Effector memory CD8-positive, alpha-beta T cell (primary cell): ENCODE data around the gene ZC3HAV1.

ENCODE experiments used
- ATAC-seq: fragments of 150-1000 bp; cut with Tn5 transposase; replicated peaks from 2 replicates; pipeline ENCODE4 v1.10.0; 2021; ENCODE audit warnings: mild to moderate bottlenecking, moderate library complexity
- DNase-seq, 3 experiments: peaks; one replicate each; pipeline ENCODE4 v3.0.0; 2021
- H3K27ac Mint-ChIP-seq, 2 donors: one replicate each; pipeline ENCODE4 v1.8.0; 2022; ENCODE audit warnings: mild to moderate bottlenecking in 2 of 2, mixed read lengths in 2 of 2, moderate library complexity in 2 of 2
- H3K27me3 Mint-ChIP-seq, 2 donors: one replicate each; pipeline ENCODE4 v1.8.0; 2022; ENCODE audit warnings: mixed read lengths in 2 of 2
- H3K36me3 Mint-ChIP-seq: one replicate; pipeline ENCODE4 v1.8.0; 2022; ENCODE audit warnings: mild to moderate bottlenecking, moderate library complexity, mixed read lengths; ENCODE audit not compliant: insufficient read depth
- H3K4me1 Mint-ChIP-seq, 2 donors: one replicate each; pipeline ENCODE4 v1.8.0; 2022; ENCODE audit warnings: low read depth in 2 of 2, mixed read lengths in 2 of 2
- H3K4me3 Mint-ChIP-seq, 2 donors: one replicate each; pipeline ENCODE4 v1.8.0; 2022; ENCODE audit warnings: mild to moderate bottlenecking in 2 of 2, mixed read lengths in 2 of 2, moderate library complexity in 2 of 2
- H3K9me3 Mint-ChIP-seq, 2 donors: one replicate each; pipeline ENCODE4 v1.8.0; 2022; ENCODE audit warnings: mixed read lengths in 2 of 2

Gene ZC3HAV1

GRCh38 chr7:139118805-139119485, 9.4 kb upstream of the ZC3HAV1 start:
- no peak for DNase-seq
- Mint-ChIP-seq H3K4me1 (peaks cover 10 to 16% of the 10 kb centered on the region in 2 donors), H3K4me3 (peak overlapping the region; percentile 38 to 72), H3K36me3 (no peaks in the 10 kb centered on the region), H3K27me3 (peaks cover 0 to 6% of the 10 kb centered on the region in 2 donors), H3K27ac (peak overlapping the region; percentile 27 to 74), H3K9me3 (no peaks in the 10 kb centered on the region)
- peak; percentile 81 for ATAC-seq

GRCh38 chr7:139118234-139118804, 8.8 kb upstream of the ZC3HAV1 start:
- DNase-seq, result no peak
- H3K4me3 Mint-ChIP-seq, result peak overlapping the region; percentile 7 to 47

GRCh38 chr7:139117599-139118233, 8.2 kb upstream of the ZC3HAV1 start:
- Mint-ChIP-seq H3K4me1 (peaks cover 10 to 18% of the 10 kb centered on the region in 2 donors), H3K4me3 (peak overlapping the region; percentile 7 to 47)

More at GRCh38 chr7:139118234-139118804, 8.8 kb upstream of the ZC3HAV1 start:
- Mint-ChIP-seq H3K9me3 (no peaks in the 10 kb centered on the region), H3K27ac (peak overlapping the region; percentile 4 to 27), H3K27me3 (peaks cover 0 to 6% of the 10 kb centered on the region in 2 donors), H3K36me3 (no peaks in the 10 kb centered on the region), H3K4me1 (peaks cover 10 to 16% of the 10 kb centered on the region in 2 donors)
- peak; percentile 16 for ATAC-seq

GRCh38 chr7:139116999-139117398, 7.5 kb upstream of the ZC3HAV1 start:
- Mint-ChIP-seq H3K4me3 (no peak overlapping the region), H3K27me3 (peaks cover 0 to 6% of the 10 kb centered on the region in 2 donors), H3K27ac (no peak overlapping the region), H3K4me1 (peaks cover 12 to 20% of the 10 kb centered on the region in 2 donors), H3K36me3 (peaks cover 6% of the 10 kb centered on the region), H3K9me3 (peaks cover 0 to 1% of the 10 kb centered on the region in 2 donors)
- ATAC-seq (no peak), DNase-seq (no peak)

More at GRCh38 chr7:139117599-139118233, 8.2 kb upstream of the ZC3HAV1 start:
- no peaks in the 10 kb centered on the region for H3K9me3 Mint-ChIP-seq
- H3K36me3 Mint-ChIP-seq, result no peaks in the 10 kb centered on the region
- peak overlapping the region; percentile 4 to 27 for H3K27ac Mint-ChIP-seq
- ATAC-seq (no peak), DNase-seq (no peak)
- peaks cover 0 to 6% of the 10 kb centered on the region in 2 donors for H3K27me3 Mint-ChIP-seq

- no peak for DNase-seq
- Mint-ChIP-seq H3K4me3 (no peak overlapping the region), H3K4me1 (peaks cover 25 to 30% of the 10 kb centered on the region in 2 donors), H3K27me3 (peaks cover 0 to 6% of the 10 kb centered on the region in 2 donors), H3K36me3 (peaks cover 13% of the 10 kb centered on the region), H3K27ac (no peak overlapping the region), H3K9me3 (peaks cover 3 to 9% of the 10 kb centered on the region in 2 donors)
- no peak for ATAC-seq
These were observed 5.6 kb upstream of the ZC3HAV1 start for GRCh38 chr7:139115104-139115503.

GRCh38 chr7:139114585-139114984, 5.1 kb upstream of the ZC3HAV1 start:
- H3K27ac Mint-ChIP-seq, result no peak overlapping the region
- peaks cover 3 to 9% of the 10 kb centered on the region in 2 donors for H3K9me3 Mint-ChIP-seq
- peaks cover 18% of the 10 kb centered on the region for H3K36me3 Mint-ChIP-seq
- ATAC-seq (no peak), DNase-seq (no peak)
- peaks cover 0 to 6% of the 10 kb centered on the region in 2 donors for H3K27me3 Mint-ChIP-seq
- H3K4me1 Mint-ChIP-seq, result peaks cover 30 to 32% of the 10 kb centered on the region in 2 donors
- no peak overlapping the region for H3K4me3 Mint-ChIP-seq

- Mint-ChIP-seq H3K36me3 (peaks cover 24% of the 10 kb centered on the region), H3K9me3 (peaks cover 3 to 9% of the 10 kb centered on the region in 2 donors), H3K4me3 (no peak overlapping the region), H3K27me3 (peaks cover 0 to 6% of the 10 kb centered on the region in 2 donors), H3K4me1 (peaks cover 27 to 28% of the 10 kb centered on the region in 2 donors), H3K27ac (no peak overlapping the region)
- ATAC-seq (no peak), DNase-seq (no peak)
These were observed 4.5 kb upstream of the ZC3HAV1 start for GRCh38 chr7:139114018-139114417.

- Mint-ChIP-seq H3K36me3 (peaks cover 34% of the 10 kb centered on the region), H3K4me3 (no peak overlapping the region), H3K9me3 (peaks cover 3 to 9% of the 10 kb centered on the region in 2 donors), H3K27me3 (no peaks in the 10 kb centered on the region), H3K4me1 (peaks cover 24% of the 10 kb centered on the region in 2 donors), H3K27ac (peak overlapping the region; percentile 97 to 100)
- ATAC-seq (no peak), DNase-seq (no peak)
These were observed 3.3 kb upstream of the ZC3HAV1 start for GRCh38 chr7:139112741-139113250.

- peaks cover 23 to 27% of the 10 kb centered on the region in 2 donors for H3K4me1 Mint-ChIP-seq
- H3K4me3 Mint-ChIP-seq, result peak overlapping the region; percentile 63 to 100
- ATAC-seq, result no peak
- H3K27me3 Mint-ChIP-seq, result no peaks in the 10 kb centered on the region
- H3K27ac Mint-ChIP-seq, result peak overlapping the region; percentile 97 to 100
- peaks cover 3 to 9% of the 10 kb centered on the region in 2 donors for H3K9me3 Mint-ChIP-seq
- peaks cover 39% of the 10 kb centered on the region for H3K36me3 Mint-ChIP-seq
- no peak for DNase-seq
These were observed 2.8 kb upstream of the ZC3HAV1 start for GRCh38 chr7:139112316-139112715.

- Mint-ChIP-seq H3K9me3 (peaks cover 3 to 9% of the 10 kb centered on the region in 2 donors), H3K27me3 (no peaks in the 10 kb centered on the region), H3K4me1 (peaks cover 23 to 27% of the 10 kb centered on the region in 2 donors), H3K4me3 (peak overlapping the region; percentile 63 to 100), H3K27ac (peak overlapping the region; percentile 97 to 100), H3K36me3 (peaks cover 44% of the 10 kb centered on the region)
- no peak for ATAC-seq
- DNase-seq, result no peak
These were observed 2.3 kb upstream of the ZC3HAV1 start for GRCh38 chr7:139111811-139112301.

GRCh38 chr7:139111147-139111546, 1.6 kb upstream of the ZC3HAV1 start:
- ATAC-seq, result no peak

GRCh38 chr7:139109983-139110411, 477 bp upstream of the ZC3HAV1 start:
- no peak for DNase-seq
- Mint-ChIP-seq H3K27ac (peak overlapping the region; percentile 97 to 100), H3K9me3 (peaks cover 3 to 9% of the 10 kb centered on the region in 2 donors), H3K4me1 (peaks cover 28 to 32% of the 10 kb centered on the region in 2 donors), H3K36me3 (peaks cover 45% of the 10 kb centered on the region), H3K27me3 (no peaks in the 10 kb centered on the region), H3K4me3 (peak overlapping the region; percentile 95 to 100)
- ATAC-seq, result no peak

More at GRCh38 chr7:139111147-139111546, 1.6 kb upstream of the ZC3HAV1 start:
- H3K4me1 Mint-ChIP-seq, result peaks cover 23 to 27% of the 10 kb centered on the region in 2 donors
- H3K9me3 Mint-ChIP-seq, result peaks cover 3 to 9% of the 10 kb centered on the region in 2 donors
- DNase-seq, result no peak
- no peaks in the 10 kb centered on the region for H3K27me3 Mint-ChIP-seq
- peaks cover 44% of the 10 kb centered on the region for H3K36me3 Mint-ChIP-seq
- peak overlapping the region; percentile 63 to 100 for H3K4me3 Mint-ChIP-seq
- H3K27ac Mint-ChIP-seq, result peak overlapping the region; percentile 97 to 100
